Measurements from ENCODE around the gene KATNB1. TPM values are rescaled to one million over a fixed set of nuclear protein-coding genes. Genes with fewer than 3 reads are reported as not detected.

KATNB1 gene
- total RNA-seq, 4 donors from 2014 or later = 13.3 to 27.4 (median 18.1) TPM

- no peak for TF ChIP-seq POLR2A (IDR thresholded peaks at IDR 0.05)
- TF ChIP-seq CTCF (IDR thresholded peaks at IDR 0.05) = no peak
- peak overlapping the region; percentile 91 to 93 for H3K27ac ChIP-seq
- H3K4me1 ChIP-seq = peaks cover 0 to 23% of the 10 kb centered on the region in 2 donors
- no peaks in the 10 kb centered on the region for H3K27me3 ChIP-seq
- peak overlapping the region; percentile 49 to 66 for H3K4me3 ChIP-seq
- no peaks in the 10 kb centered on the region for H3K9me3 ChIP-seq
- peak in 1 of 2 donors; percentile 40 for DNase-seq
- no peaks in the 10 kb centered on the region for H3K36me3 ChIP-seq
- intact Hi-C loops (cut with DNase I; ENCODE audit: low total_unique reads) = no loop called here
Measured at GRCh38 chr16:57801809-57802340, 66.3 kb downstream of the KATNB1 start.

- Histone ChIP-seq H3K36me3 (no peaks in the 10 kb centered on the region), H3K4me1 (peaks cover 0 to 23% of the 10 kb centered on the region in 2 donors), H3K27me3 (no peaks in the 10 kb centered on the region), H3K27ac (peak within 1 kb of the TSS; percentile 91 to 93), H3K4me3 (peak within 1 kb of the TSS; percentile 49 to 66), H3K9me3 (no peaks in the 10 kb centered on the region)
- intact Hi-C loops (cut with DNase I; ENCODE audit: low total_unique reads) = no loop called here
- DNase-seq = peak; percentile 85 to 88
- TF ChIP-seq POLR2A (IDR thresholded peaks at IDR 0.05) = peak; percentile 22 to 58
- peak in 3 of 4 experiments; percentile 49 to 68 (median 53) for TF ChIP-seq CTCF (IDR thresholded peaks at IDR 0.05)
Measured at GRCh38 chr16:57802341-57803133, 67.0 kb downstream of the KATNB1 start, which contains the start of gene KIFC3. KIFC3 (minus strand) TSS chr16:57802491; CDS start chr16:57798243, 4,248 bp downstream.

- Histone ChIP-seq H3K4me1 (peaks cover 0 to 23% of the 10 kb centered on the region in 2 donors), H3K36me3 (no peaks in the 10 kb centered on the region), H3K27me3 (no peaks in the 10 kb centered on the region), H3K4me3 (no peak overlapping the region), H3K27ac (peak overlapping the region; percentile 91 to 93), H3K9me3 (no peaks in the 10 kb centered on the region)
- DNase-seq = no peak
- no peak for TF ChIP-seq CTCF (IDR thresholded peaks at IDR 0.05)
- no peak for TF ChIP-seq POLR2A (IDR thresholded peaks at IDR 0.05)
- intact Hi-C loops (cut with DNase I; ENCODE audit: low total_unique reads) = no loop called here
Measured at GRCh38 chr16:57803134-57803990, 67.8 kb downstream of the KATNB1 start.

- Histone ChIP-seq H3K36me3 (no peaks in the 10 kb centered on the region), H3K4me1 (peaks cover 0 to 23% of the 10 kb centered on the region in 2 donors), H3K4me3 (no peak overlapping the region), H3K27ac (peak overlapping the region; percentile 91 to 93), H3K27me3 (no peaks in the 10 kb centered on the region), H3K9me3 (no peaks in the 10 kb centered on the region)
- TF ChIP-seq CTCF (IDR thresholded peaks at IDR 0.05) (no peak), POLR2A (IDR thresholded peaks at IDR 0.05) (no peak)
- intact Hi-C loops (cut with DNase I; ENCODE audit: low total_unique reads) = no loop called here
- DNase-seq = no peak
Measured at GRCh38 chr16:57804111-57804837, 68.7 kb downstream of the KATNB1 start.

Data from uterus (tissue), 4 donors.